COLO668 (cell line): ENCODE results near the gene ERG.

Experiments
- DNase-seq: peaks from one replicate; lab custom pipeline; 2025; ENCODE audit not compliant: unreplicated experiment; lab: John Stamatoyannopoulos, UW

ERG gene

DNA sequence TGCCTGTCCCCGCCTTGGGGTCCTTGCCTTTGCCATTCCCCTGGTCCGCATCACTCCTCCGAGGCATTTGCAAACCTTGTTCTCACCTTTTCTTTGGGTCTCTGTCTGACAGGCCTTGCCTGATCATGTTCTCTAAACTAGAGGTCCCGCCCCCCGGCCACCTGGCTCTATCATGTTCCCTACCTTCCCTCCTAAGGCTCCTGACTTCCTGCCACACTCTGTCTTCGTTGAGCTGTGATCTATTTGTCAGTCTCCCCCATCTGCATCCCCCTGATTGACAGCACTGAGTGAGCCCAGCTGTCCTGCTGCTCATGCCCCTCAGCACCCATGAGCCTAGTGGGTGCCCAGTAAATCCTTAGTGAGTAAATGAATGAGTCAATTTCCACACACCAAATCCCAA lies 22.8 kb downstream of the ERG start:
- DNase-seq = no peak

- no peak for DNase-seq
Measured at GRCh38 chr21:38474796-38475195, 23.5 kb downstream of the ERG start.

DNA sequence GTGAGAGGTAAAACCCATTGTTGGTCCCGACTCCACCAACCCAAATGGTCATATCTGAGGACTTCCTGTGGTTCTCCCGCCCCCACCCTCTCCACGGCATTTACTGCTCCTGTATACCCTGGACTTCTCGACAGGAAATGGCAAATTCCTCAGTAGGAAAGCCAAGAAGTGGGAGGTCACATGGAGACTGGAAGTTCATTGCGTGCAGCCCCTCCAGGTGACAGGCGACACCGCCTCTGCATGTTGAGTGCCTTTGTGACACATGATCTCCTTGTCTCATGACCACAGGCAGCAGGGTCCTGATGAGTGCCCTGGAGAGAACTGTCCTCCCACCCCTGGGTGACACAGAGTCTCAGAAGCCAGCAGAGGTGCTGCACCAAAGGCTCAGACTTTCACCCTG lies 24.2 kb downstream of the ERG start:
- DNase-seq = no peak

- DNase-seq = no peak
Measured at GRCh38 chr21:38472412-38473108, 25.7 kb downstream of the ERG start.

- DNase-seq = no peak
Measured at GRCh38 chr21:38471766-38472165, 26.5 kb downstream of the ERG start.

DNA sequence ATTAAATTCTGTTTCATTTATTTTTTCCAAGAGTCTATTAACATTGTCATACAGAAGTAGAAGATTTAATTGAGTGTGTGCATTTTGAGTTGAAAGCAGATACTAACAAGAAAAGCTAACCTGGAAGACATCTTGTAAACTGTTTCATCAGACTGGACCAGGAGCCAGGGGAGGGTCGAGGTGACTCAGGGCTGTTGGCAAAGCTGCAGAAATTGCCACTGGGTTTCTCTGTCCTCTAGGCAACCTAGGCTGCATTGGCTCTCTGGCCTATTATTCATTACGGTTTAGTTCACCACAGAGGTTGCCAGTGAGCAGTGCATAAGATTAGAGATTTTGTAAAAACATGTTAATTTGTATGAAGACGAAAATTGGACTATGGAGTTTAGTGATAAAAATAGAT lies 27.5 kb downstream of the ERG start:
- DNase-seq = no peak

DNA sequence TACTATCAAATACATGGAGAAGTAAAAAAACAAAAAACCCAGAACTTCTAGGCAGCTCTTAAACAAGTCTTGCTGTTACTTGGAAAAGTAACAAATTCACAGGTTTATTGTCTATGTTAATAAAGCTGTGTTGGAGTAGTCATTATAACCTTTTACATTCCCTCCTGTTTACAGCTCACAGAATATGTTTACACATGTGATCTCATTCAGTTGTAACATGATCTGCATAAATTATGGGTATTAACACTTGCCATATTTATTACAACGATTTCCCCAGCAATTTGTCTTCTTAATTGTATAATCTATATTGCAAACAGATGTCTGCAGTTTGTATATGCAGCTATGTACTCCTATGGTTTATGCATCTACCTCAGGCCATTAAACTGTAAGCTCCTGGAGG lies 28.6 kb downstream of the ERG start:
- DNase-seq = no peak

GRCh38 chr21:38468989-38469388 lies 29.3 kb downstream of the ERG start:
- DNase-seq = no peak

GRCh38 chr21:38467911-38468310 lies 30.4 kb downstream of the ERG start:
- DNase-seq = no peak

GRCh38 chr21:38467374-38467773 lies 30.9 kb downstream of the ERG start:
- no peak for DNase-seq

- DNase-seq = no peak
Measured at GRCh38 chr21:38460171-38460742, 38.0 kb downstream of the ERG start.

DNA sequence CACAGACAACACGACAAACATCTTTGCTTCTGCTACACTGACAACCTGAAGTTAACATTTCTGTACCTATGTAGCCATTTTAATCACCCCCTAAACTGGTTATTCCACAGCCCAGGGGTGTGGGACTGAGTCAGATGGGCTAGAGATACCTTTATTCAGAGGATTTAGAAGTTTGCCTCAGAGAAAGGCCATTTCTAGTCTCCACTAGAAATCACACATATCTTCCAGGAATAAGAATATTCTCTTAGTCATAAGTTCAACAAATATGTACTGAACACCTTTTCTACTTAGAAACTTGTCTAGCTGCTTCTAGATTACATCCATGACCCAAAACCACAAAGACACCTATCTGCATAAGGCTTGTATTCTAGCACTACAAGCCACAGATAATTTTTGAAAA lies 38.8 kb downstream of the ERG start:
- no peak for DNase-seq

GRCh38 chr21:38455403-38455802 lies 42.9 kb downstream of the ERG start:
- DNase-seq = no peak

- no peak for DNase-seq
Measured at GRCh38 chr21:38454702-38455101, 43.6 kb downstream of the ERG start.

DNA sequence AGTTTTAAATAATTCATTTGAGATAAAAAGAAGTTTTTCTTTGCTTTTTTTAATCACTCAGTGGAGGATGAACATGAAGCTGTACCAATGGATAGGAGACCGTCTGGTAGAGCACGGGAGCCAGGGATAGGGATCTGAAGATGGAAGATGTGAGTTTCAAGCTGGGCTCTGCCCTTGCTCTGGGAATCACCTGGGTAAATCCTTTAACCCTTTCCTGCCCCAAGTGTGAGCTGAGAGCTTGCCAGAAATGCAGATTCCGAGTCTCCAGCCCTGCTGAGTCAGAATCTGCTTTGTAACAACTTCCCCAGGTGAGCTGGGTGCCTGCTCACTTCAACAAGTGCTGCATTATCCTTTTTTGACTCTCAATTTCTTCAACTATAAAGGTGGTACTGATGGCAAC lies 44.1 kb downstream of the ERG start:
- DNase-seq = no peak

DNA sequence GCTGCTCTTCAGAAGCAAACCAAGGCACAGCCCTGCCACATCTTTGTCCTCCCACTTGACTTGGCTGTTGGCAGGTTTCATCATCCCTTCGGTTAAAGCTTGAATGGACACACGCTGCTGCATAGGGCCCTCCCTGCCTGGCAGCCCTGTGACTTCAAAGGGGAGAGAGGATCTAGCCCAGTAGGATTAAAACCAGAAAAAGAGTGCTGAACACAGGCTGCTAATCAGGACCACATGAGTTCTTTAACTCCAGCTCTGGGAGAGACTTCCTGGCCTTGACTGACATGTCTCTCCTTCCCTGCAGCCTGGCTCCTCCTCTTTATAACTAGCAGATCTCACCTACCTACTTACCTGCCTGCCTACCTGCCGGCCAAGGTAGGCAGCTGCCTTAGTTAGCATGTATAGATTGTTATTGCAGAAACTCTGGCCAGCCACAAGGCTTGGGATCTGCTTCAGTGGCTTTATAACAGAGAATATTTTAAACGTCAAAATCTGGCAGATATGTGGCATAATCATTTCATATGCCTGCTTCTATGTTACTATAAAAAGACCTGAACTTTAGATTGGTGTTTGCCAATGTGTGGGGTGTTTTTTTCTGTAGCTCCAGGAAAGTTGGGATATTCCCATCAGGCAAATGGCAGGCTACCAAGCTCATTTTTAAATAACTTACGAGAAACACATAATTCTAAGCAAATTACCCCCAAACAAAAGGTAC lies 49.4 kb downstream of the ERG start:
- no peak for DNase-seq

DNA sequence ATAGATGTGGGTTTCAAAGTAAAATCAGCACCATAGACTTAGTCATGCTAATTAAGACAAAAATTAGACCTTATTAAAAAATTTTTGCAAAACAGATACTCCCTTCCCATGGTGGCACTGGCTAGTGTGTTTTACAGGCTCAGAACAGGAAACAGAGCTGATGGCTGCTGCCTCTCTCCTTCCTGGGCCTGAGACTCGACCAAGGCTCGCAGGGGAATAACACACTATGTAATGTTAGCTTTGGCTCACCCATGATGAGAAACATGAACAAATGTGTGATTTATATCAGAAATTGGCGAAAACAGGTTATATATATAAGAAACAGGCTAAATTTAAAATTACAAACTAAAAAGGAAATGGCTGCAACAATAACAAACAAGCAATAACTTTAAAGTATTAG lies 50.7 kb downstream of the ERG start:
- DNase-seq = no peak

- no peak for DNase-seq
Measured at GRCh38 chr21:38444691-38445090, 53.6 kb downstream of the ERG start.

DNA sequence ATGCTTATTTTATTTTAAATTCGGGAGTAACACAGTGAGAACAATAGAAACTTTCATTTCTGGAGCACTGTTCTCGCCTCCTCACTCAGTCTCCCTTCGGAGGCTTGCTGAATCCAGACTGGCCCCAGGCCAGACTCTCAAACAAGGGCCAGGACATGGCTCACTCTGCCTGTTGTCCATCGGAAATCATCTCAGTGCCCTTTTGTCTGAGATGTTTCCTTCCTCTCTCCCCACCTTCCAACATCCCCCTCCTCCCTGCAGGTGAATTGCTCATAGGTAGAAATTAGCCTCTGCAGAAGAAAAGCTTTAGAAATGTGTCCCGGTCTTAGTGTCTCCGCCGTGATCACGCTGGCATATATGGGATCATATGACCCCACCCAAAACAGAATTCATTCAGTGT lies 55.2 kb downstream of the ERG start:
- no peak for DNase-seq

GRCh38 chr21:38441153-38441552 lies 57.1 kb downstream of the ERG start:
- no peak for DNase-seq

DNA sequence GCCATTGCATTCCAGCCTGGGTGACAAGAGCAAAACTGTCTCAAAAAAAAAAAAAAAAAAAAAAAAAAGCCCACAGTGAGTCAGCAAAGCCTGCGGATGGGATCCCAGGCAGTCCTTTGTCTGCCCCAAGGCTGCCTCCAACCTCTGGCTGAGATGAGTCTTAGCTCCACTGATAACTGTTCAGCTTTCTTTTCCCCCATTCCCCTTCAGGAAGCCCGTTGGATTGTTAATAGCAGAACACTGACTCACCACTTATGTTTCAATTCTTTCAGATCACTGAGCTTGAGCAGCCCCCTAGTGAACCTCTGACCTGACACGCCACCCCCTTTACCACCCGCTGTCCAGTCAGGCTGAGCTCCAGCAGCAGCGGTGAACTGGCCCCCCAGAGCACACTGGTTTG lies 57.5 kb downstream of the ERG start:
- DNase-seq = no peak

DNA sequence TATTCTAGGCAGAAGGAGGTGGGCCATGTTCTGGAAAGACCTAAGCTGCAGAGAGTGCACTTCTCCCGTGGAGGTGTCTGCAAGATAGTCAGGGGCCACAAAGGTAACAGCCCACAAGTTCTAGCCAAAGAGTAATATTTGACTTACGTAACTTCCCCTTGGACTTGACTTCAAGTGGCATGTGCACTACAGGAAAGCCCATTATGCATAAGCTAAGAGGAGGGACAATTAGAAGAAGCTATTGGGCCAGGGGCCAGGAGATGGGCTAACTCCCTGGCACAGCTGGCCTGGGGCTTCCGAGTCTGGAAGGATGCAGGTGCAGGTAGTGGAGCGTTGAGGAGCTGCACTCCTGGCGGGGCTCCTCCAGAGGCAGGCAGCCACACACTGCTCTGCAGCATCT lies 58.3 kb downstream of the ERG start:
- no peak for DNase-seq

DNA sequence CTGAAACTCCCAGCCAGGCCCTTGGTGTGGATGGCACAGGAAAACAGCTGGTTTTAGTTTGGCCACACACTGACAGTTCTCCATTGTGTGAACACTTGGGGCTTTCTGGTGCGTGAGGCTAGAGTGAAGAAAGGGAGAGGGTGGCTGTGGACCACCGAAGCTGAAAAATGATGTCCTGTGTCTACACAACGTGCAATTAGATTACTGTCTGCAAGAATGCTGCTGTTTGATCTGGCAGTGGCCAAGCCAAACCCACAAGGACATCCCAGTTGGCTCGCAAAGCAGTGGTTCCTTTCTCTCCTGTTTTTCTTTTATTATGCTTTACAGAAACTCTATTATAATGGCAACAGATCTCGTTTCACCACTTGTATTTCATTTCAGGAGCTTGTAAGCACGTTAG lies 58.9 kb downstream of the ERG start:
- DNase-seq = no peak
